HL-60 (cell line): ENCODE results near the gene ZFHX2.

Experiments used
- DNase-seq, 2 experiments: peaks; one replicate each; pipeline ENCODE4 v3.0.0-alpha.2; 2010 to 2020; ENCODE audit warnings: low read depth in 1 of 2, low spot score in 1 of 2
- H3K27ac ChIP-seq: fragments of 250-450 bp; sonication (Bioruptor Pico); replicated peaks from 2 replicates; pipeline ENCODE4 v1.5.1; 2020; ENCODE audit warnings: mild to moderate bottlenecking, moderate library complexity
- H3K27me3 ChIP-seq: fragments of 250-450 bp; sonication (Bioruptor Pico); 2 replicates; pipeline ENCODE4 v1.5.1; 2021; ENCODE audit warnings: mild to moderate bottlenecking, moderate library complexity; ENCODE audit not compliant: insufficient read depth, poor library complexity, severe bottlenecking
- H3K4me3 ChIP-seq: replicated peaks from 2 replicates; pipeline ENCODE4 v1.5.1; 2011; ENCODE audit warnings: mild to moderate bottlenecking, control low read depth, low read length; ENCODE audit not compliant: insufficient read depth
- CTCF ChIP-seq: IDR thresholded peaks from one replicate; pipeline ENCODE4 v1.5.1; 2011; ENCODE audit warnings: low read length, control low read depth, inconsistent platforms; ENCODE audit not compliant: insufficient read depth
- GABPA ChIP-seq: IDR thresholded peaks from 2 replicates; pipeline ENCODE4 v1.6.1; 2012; ENCODE audit warnings: low read depth
- POLR2AphosphoS5 ChIP-seq: IDR thresholded peaks from 2 replicates; pipeline ENCODE4 v1.6.1; 2012; ENCODE audit warnings: low read depth
- REST ChIP-seq: IDR thresholded peaks from 2 replicates; pipeline ENCODE4 v1.6.1; 2012; ENCODE audit warnings: low read depth; ENCODE audit not compliant: insufficient replicate concordance
- SPI1 ChIP-seq: IDR thresholded peaks from 2 replicates; pipeline ENCODE4 v1.6.1; 2012; ENCODE audit warnings: low read depth, mild to moderate bottlenecking, borderline replicate concordance

The ZFHX2 gene

GRCh38 chr14:23578560-23579310 is 27.2 kb upstream of the ZFHX2 start, which contains the start of gene JPH4:
TSS of gene JPH4 (minus strand) at chr14:23578790. CDS start at chr14:23577453, 1,337 bp downstream.
- DNase-seq = no peak
- TF ChIP-seq SPI1 (no peak), GABPA (no peak)
- H3K4me3 ChIP-seq = no peak within 1 kb of the TSS
- no peak within 1 kb of the TSS for H3K27ac ChIP-seq
- peaks cover 39% of the 10 kb centered on the region for H3K27me3 ChIP-seq

GRCh38 chr14:23577710-23578392 is 26.3 kb upstream of the ZFHX2 start:
- DNase-seq = no peak
- peaks cover 36% of the 10 kb centered on the region for H3K27me3 ChIP-seq
- no peak overlapping the region for H3K4me3 ChIP-seq
- TF ChIP-seq SPI1 (no peak), CTCF (no peak)
- H3K27ac ChIP-seq = no peak overlapping the region

GRCh38 chr14:23577004-23577681 is 25.6 kb upstream of the ZFHX2 start:
- no peak overlapping the region for H3K4me3 ChIP-seq

More at GRCh38 chr14:23577004-23577681, 25.6 kb upstream of the ZFHX2 start:
- Histone ChIP-seq H3K27ac (no peak overlapping the region), H3K27me3 (peaks cover 36% of the 10 kb centered on the region)
- no peak for TF ChIP-seq POLR2AphosphoS5
- TF ChIP-seq SPI1 = no peak
- TF ChIP-seq CTCF = no peak
- TF ChIP-seq REST = no peak
- no peak for TF ChIP-seq GABPA
- no peak for DNase-seq
